LNCaP clone FGC (cell line): Measurements from ENCODE around the gene CEP85L.

Source experiments
- DNase-seq: peaks from one replicate; pipeline ENCODE4 v3.0.0-alpha.2; 2011; ENCODE audit warnings: low read depth
- H3K4me3 ChIP-seq: 2 replicates; pipeline ENCODE4 v1.5.1; 2011; ENCODE audit warnings: mild to moderate bottlenecking, low read depth, low read length, control low read depth
- CTCF ChIP-seq: IDR thresholded peaks from 2 replicates; pipeline ENCODE4 v1.5.1; 2012; ENCODE audit warnings: mild to moderate bottlenecking; ENCODE audit not compliant: control insufficient read depth, insufficient read depth; ENCODE audit errors: extremely low read depth

Gene CEP85L

GRCh38 chr6:118651282-118652050, at the start of gene CEP85L:
Gene CEP85L, minus strand, starts transcription at chr6:118651591. Its CDS starts 322 bp downstream, at chr6:118651269.
- TF ChIP-seq CTCF = no peak
- peak within 1 kb of the TSS; percentile 70 for H3K4me3 ChIP-seq
- peak; percentile 45 for DNase-seq

- no peak for TF ChIP-seq CTCF
- no peak for DNase-seq
Observed at GRCh38 chr6:118700531-118700930, 49.1 kb upstream of the CEP85L start.

GRCh38 chr6:118697554-118697953, 46.2 kb upstream of the CEP85L start:
- no peak for DNase-seq
- no peak for TF ChIP-seq CTCF
- no peak overlapping the region for H3K4me3 ChIP-seq

More at GRCh38 chr6:118700531-118700930, 49.1 kb upstream of the CEP85L start:
- no peak overlapping the region for H3K4me3 ChIP-seq

GRCh38 chr6:118696271-118696670, 44.9 kb upstream of the CEP85L start:
- no peak overlapping the region for H3K4me3 ChIP-seq
- DNase-seq = no peak
- no peak for TF ChIP-seq CTCF

- TF ChIP-seq CTCF = no peak
Observed at GRCh38 chr6:118693562-118693961, 42.2 kb upstream of the CEP85L start.

GRCh38 chr6:118685823-118686449, 34.5 kb upstream of the CEP85L start:
- DNase-seq = no peak
- no peak for TF ChIP-seq CTCF

More at GRCh38 chr6:118693562-118693961, 42.2 kb upstream of the CEP85L start:
- no peak for DNase-seq
- no peak overlapping the region for H3K4me3 ChIP-seq

More at GRCh38 chr6:118685823-118686449, 34.5 kb upstream of the CEP85L start:
- H3K4me3 ChIP-seq = no peak overlapping the region
